GM21825 (cell line): Measurements from ENCODE around the gene C22orf31.

Experiments
- ATAC-seq: cut with Tn5 transposase; IDR thresholded peaks from one replicate; pipeline ENCODE4 v1.9.1; 2021; ENCODE audit warnings: mild to moderate bottlenecking, moderate library complexity; ENCODE audit not compliant: unreplicated experiment

The C22orf31 gene

GRCh38 chr22:29030016-29030617 lies 31.5 kb downstream of the C22orf31 start:
- no peak for ATAC-seq

GRCh38 chr22:29029202-29030000 lies 32.2 kb downstream of the C22orf31 start:
- no peak for ATAC-seq

- ATAC-seq, result no peak
These were observed 33.2 kb downstream of the C22orf31 start for GRCh38 chr22:29028468-29028867.

- no peak for ATAC-seq
These were observed 35.1 kb downstream of the C22orf31 start for GRCh38 chr22:29026579-29026978.

- no peak for ATAC-seq
These were observed 38.3 kb downstream of the C22orf31 start for GRCh38 chr22:29023172-29023796.

GRCh38 chr22:29022101-29022817 lies 39.4 kb downstream of the C22orf31 start:
- no peak for ATAC-seq

- no peak for ATAC-seq
These were observed 43.1 kb downstream of the C22orf31 start for GRCh38 chr22:29018293-29019189.

GRCh38 chr22:29016067-29016938 lies 45.3 kb downstream of the C22orf31 start:
- no peak for ATAC-seq

- ATAC-seq, result no peak
These were observed 46.9 kb downstream of the C22orf31 start for GRCh38 chr22:29014773-29015172.

- no peak for ATAC-seq
These were observed 47.3 kb downstream of the C22orf31 start for GRCh38 chr22:29014293-29014692.

GRCh38 chr22:29012952-29013351 lies 48.7 kb downstream of the C22orf31 start:
- ATAC-seq, result no peak

- ATAC-seq, result no peak
These were observed 49.6 kb downstream of the C22orf31 start for GRCh38 chr22:29012101-29012433.

- ATAC-seq, result no peak
These were observed 50.2 kb downstream of the C22orf31 start for GRCh38 chr22:29011240-29012100.

- no peak for ATAC-seq
These were observed 52.5 kb downstream of the C22orf31 start for GRCh38 chr22:29009148-29009547.
